Activated naive CD8-positive, alpha-beta T cell treated with anti-CD3 and anti-CD28 coated beads, Interleukin-2, amount 10 ng/mL, durations not matched to agents 7 days and 5 days (primary cell): Measurements from ENCODE around the gene CCDC200. TPM values are rescaled to one million over a fixed set of nuclear protein-coding genes. Genes with fewer than 3 reads are reported as not detected.
A peak's percentile ranks its signal among the peaks of the same experiment; 100 is the strongest.
"Not testable (repeated sequence)": the region's sequence is repeated elsewhere in the genome, so short reads cannot be mapped to it uniquely, and the experiment has no call there.

Source experiments
- ATAC-seq: fragments of 150-1000 bp; cut with Tn5 transposase; one replicate; pipeline ENCODE4 v1.10.0; 2021; ENCODE audit warnings: low read depth, moderate library complexity
- POLR2A ChIA-PET: fragments of 350-600 bp; sonication (Branson Sonifier 250); formaldehyde crosslinking; loops from one replicate; lab custom pipeline; 2021; ENCODE audit warnings: antibody characterized with exemption; lab: Charles Lee
- DNase-seq: peaks from one replicate; pipeline ENCODE4 v3.0.0; 2021
- H3K27ac Mint-ChIP-seq: one replicate; pipeline ENCODE4 v1.8.0; 2022; ENCODE audit warnings: mild to moderate bottlenecking, mixed read lengths
- H3K27me3 Mint-ChIP-seq: one replicate; pipeline ENCODE4 v1.8.0; 2022; ENCODE audit warnings: mild to moderate bottlenecking, moderate library complexity, mixed read lengths
- H3K36me3 Mint-ChIP-seq: one replicate; pipeline ENCODE4 v1.8.0; 2021; ENCODE audit warnings: mild to moderate bottlenecking, mixed read lengths
- H3K4me1 Mint-ChIP-seq: one replicate; pipeline ENCODE4 v1.8.0; 2021; ENCODE audit warnings: mixed read lengths
- H3K4me3 Mint-ChIP-seq: one replicate; pipeline ENCODE4 v1.8.0; 2022; ENCODE audit warnings: mild to moderate bottlenecking, moderate library complexity, mixed read lengths
- H3K9me3 Mint-ChIP-seq: one replicate; pipeline ENCODE4 v1.8.0; 2021; ENCODE audit warnings: mixed read lengths
- total RNA-seq, 2 experiments: library from RNA; stranded (reverse); gene quantifications; one replicate each; pipeline ENCODE4 v1.2.3, GENCODE V29; 2021

Gene CCDC200
- under 1 TPM in 1 of 2 experiments, not detected in 1; 0.45 TPM for total RNA-seq

DNA sequence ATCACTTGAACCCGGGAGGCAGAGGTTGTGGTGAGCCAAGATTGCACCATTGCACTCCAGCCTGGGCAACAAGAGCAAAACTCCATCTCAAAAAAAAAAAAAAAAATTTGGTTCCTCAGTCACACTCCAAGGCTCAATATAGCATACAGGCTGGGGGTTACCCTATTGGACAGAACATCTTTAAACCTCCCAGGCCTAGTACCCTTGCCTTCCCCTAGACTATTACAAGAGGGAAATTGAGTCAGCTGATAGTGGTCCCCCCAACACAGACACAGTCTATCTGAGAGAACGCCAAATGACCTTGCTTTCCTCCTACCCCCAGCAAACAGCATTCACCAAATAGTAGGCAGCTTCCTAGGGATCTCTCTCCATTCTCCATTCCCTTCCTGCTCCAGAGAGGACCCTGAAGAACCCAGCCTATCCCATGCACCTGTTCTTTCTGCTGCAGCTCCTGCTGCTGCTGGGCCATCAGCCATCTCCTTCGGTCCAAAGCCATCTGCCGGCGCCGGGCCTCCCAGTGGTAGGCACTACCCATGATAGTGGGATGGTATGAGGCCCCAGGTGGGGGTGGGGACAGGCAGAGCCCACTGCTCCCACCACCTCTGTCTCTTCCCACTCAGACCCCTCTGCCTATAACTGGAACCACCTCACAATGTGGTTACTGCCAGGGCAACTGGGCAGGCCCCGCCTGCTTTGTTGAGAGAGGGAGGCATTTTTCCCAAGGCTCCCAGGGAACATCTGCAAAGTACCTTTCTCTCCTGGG lies at the start of gene CCDC200:
Gene CCDC200, minus strand, starts transcription at position 604 of the 763 bp plus-strand sequence. Its CDS starts 69 bp downstream, at position 535.
- ATAC-seq, POLR2A ChIA-PET, H3K36me3 Mint-ChIP-seq, H3K4me3 Mint-ChIP-seq, H3K9me3 Mint-ChIP-seq, H3K4me1 Mint-ChIP-seq, H3K27ac Mint-ChIP-seq, DNase-seq, H3K27me3 Mint-ChIP-seq: not testable (repeated sequence)

GRCh38 chr17:43272914-43273313 lies 44.5 kb upstream of the CCDC200 start:
- POLR2A ChIA-PET, result not testable (repeated sequence)

DNA sequence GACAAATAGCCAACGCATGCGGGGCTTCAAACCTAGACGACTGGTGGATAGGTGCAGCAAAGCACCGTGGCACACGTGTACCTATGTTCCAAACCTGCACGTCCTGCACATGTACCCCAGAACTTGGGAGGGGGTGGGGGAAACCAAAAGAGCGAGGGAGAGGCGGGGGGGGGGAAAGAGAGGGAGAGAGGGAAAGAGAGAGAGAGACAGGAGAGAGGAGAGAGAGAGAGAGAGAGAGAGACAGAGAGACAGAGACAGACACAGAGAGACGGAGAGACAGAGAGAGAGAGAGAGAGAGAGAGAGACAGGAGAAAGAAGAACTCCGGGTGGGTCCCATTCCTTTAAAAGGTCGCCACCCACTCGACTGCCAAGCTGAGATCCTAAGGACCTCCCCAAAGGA lies 44.1 kb upstream of the CCDC200 start:
- POLR2A ChIA-PET, H3K36me3 Mint-ChIP-seq, DNase-seq, H3K9me3 Mint-ChIP-seq, H3K27me3 Mint-ChIP-seq, ATAC-seq, H3K4me1 Mint-ChIP-seq: not testable (repeated sequence)
- Mint-ChIP-seq H3K27ac (peak overlapping the region; percentile 60), H3K4me3 (peak overlapping the region; percentile 13)

More at GRCh38 chr17:43272914-43273313, 44.5 kb upstream of the CCDC200 start:
- H3K4me1 Mint-ChIP-seq, H3K27me3 Mint-ChIP-seq, H3K36me3 Mint-ChIP-seq, H3K9me3 Mint-ChIP-seq, H3K27ac Mint-ChIP-seq, H3K4me3 Mint-ChIP-seq, DNase-seq: not testable (repeated sequence)
- ATAC-seq, result peak; percentile 39

DNA sequence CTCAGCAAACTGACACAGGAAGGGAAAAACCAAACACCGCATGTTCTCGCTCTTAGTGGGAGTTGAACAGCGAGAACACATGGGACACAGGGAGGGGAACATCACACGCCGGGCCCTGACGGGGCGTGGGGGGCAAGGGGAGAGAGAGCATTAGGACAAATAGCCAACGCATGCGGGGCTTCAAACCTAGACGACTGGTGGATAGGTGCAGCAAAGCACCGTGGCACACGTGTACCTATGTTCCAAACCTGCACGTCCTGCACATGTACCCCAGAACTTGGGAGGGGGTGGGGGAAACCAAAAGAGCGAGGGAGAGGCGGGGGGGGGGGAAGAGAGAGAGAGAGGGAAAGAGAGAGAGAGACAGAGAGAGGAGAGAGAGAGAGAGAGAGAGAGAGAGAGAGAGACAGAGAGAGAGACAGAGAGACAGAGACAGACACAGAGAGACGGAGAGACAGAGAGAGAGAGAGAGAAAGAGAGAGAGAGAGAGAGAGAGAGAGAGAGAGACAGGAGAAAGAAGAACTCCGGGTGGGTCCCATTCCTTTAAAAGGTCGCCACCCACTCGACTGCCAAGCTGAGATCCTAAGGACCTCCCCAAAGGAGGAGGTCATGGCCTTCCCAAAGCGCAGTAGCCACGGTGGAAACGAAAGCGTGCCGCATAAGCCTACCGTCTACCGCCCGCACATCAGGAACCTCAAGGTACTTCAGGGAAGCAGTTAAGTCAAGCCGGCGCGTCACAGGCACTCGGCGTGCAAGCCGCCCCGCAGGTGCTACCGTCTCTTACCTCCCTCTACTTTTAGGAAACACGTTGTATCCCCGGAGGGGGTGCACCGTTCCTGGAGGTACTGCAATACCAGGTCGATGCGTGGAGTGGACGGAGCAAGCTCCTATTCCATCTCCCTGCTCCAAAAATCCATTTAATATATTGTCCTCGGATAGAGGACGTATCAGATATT lies 42.4 kb upstream of the CCDC200 start:
- H3K9me3 Mint-ChIP-seq, H3K4me3 Mint-ChIP-seq, H3K36me3 Mint-ChIP-seq, DNase-seq, H3K27me3 Mint-ChIP-seq, H3K27ac Mint-ChIP-seq, POLR2A ChIA-PET, H3K4me1 Mint-ChIP-seq: not testable (repeated sequence)
- peak; percentile 39 for ATAC-seq

GRCh38 chr17:43246456-43246855 lies 18.0 kb upstream of the CCDC200 start:
- ATAC-seq, result not testable (repeated sequence)
- peak; percentile 81 for DNase-seq

GRCh38 chr17:43240596-43241352 lies 12.4 kb upstream of the CCDC200 start:
- H3K9me3 Mint-ChIP-seq, H3K36me3 Mint-ChIP-seq, H3K4me1 Mint-ChIP-seq, DNase-seq, POLR2A ChIA-PET, H3K4me3 Mint-ChIP-seq, H3K27me3 Mint-ChIP-seq, H3K27ac Mint-ChIP-seq: not testable (repeated sequence)
- ATAC-seq, result peak; percentile 45

More at GRCh38 chr17:43246456-43246855, 18.0 kb upstream of the CCDC200 start:
- H3K9me3 Mint-ChIP-seq, H3K36me3 Mint-ChIP-seq, H3K4me3 Mint-ChIP-seq, H3K27ac Mint-ChIP-seq, POLR2A ChIA-PET, H3K27me3 Mint-ChIP-seq, H3K4me1 Mint-ChIP-seq: not testable (repeated sequence)

- POLR2A ChIA-PET, H3K27me3 Mint-ChIP-seq, H3K9me3 Mint-ChIP-seq, H3K4me3 Mint-ChIP-seq, H3K27ac Mint-ChIP-seq, DNase-seq, H3K4me1 Mint-ChIP-seq, H3K36me3 Mint-ChIP-seq: not testable (repeated sequence)
- peak; percentile 39 for ATAC-seq
Observed at GRCh38 chr17:43239597-43239996, 11.2 kb upstream of the CCDC200 start.

DNA sequence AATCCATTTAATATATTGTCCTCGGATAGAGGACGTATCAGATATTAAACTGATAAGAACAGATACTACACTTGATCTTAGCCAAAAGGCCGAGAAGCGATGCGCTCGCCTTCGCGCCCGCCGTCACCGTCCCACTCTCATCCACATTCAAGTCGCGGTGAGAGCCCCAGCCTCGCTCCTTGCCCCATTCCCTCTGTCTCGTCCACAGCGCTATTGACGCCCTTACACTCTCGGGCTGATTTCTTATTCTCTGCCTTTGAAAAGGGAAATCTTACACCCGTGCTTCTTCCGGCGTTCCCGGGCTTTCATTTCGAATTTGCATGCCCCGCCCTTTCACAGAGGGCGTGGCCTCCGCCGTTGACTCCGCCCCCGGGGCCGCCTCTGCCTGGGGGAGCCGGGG lies 5.5 kb upstream of the CCDC200 start, which contains the start of gene RNU2-1:
Gene RNU2-1, minus strand, starts transcription at position 101 of the 400 bp plus-strand sequence.
- H3K4me3 Mint-ChIP-seq, ATAC-seq, H3K36me3 Mint-ChIP-seq, H3K4me1 Mint-ChIP-seq, H3K27ac Mint-ChIP-seq, H3K27me3 Mint-ChIP-seq, POLR2A ChIA-PET, H3K9me3 Mint-ChIP-seq, DNase-seq: not testable (repeated sequence)

DNA sequence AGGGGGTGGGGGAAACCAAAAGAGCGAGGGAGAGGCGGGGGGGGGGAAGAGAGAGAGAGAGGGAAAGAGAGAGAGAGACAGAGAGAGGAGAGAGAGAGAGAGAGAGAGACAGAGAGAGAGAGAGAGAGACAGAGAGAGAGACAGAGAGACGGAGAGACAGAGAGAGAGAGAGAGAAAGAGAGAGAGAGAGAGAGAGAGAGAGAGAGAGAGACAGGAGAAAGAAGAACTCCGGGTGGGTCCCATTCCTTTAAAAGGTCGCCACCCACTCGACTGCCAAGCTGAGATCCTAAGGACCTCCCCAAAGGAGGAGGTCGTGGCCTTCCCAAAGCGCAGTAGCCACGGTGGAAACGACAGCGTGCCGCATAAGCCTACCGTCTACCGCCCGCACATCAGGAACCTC lies 4.8 kb upstream of the CCDC200 start:
- H3K9me3 Mint-ChIP-seq, H3K27ac Mint-ChIP-seq, H3K4me1 Mint-ChIP-seq, POLR2A ChIA-PET, H3K27me3 Mint-ChIP-seq, ATAC-seq, H3K4me3 Mint-ChIP-seq, H3K36me3 Mint-ChIP-seq, DNase-seq: not testable (repeated sequence)

DNA sequence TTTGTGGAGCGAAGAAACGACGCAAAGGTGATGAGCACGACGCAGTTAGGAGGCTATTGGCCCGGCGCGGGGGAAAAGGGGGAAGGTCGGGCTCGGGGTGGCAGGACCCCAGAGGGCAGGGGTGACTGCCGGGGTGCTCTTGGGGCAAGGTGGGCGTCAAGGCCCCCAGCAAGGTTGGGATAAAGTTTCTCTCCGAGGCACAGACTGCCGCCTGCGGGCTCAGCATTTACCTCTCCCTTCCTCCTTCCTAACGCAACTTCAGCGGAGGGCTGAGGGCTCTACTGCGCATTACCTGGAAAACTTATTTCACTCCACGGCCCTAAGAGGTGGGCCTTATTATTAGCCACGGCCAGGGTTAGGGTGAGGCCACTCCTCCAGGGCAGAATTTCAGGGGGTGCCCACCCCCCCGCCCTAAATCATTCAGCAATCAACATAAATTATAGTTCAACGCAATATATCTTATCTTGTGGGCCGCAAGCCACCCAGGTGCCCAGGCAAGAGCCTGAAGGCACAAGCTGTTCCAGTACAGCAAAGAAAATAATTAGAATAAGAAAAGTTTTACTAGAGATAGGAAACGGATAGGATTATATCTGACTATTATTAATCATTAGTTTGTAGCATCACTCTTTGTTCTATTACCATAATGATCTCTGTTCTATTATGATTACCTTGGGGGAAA lies 3.7 kb upstream of the CCDC200 start:
- H3K36me3 Mint-ChIP-seq, H3K27me3 Mint-ChIP-seq, POLR2A ChIA-PET, H3K9me3 Mint-ChIP-seq, ATAC-seq, H3K4me1 Mint-ChIP-seq: not testable (repeated sequence)
- Mint-ChIP-seq H3K4me3 (peak overlapping the region; percentile 35), H3K27ac (peak overlapping the region; percentile 56)
- peak; percentile 59 for DNase-seq

- H3K4me3 Mint-ChIP-seq, result peak overlapping the region; percentile 35
- H3K4me1 Mint-ChIP-seq, DNase-seq, ATAC-seq, POLR2A ChIA-PET, H3K36me3 Mint-ChIP-seq, H3K27me3 Mint-ChIP-seq, H3K27ac Mint-ChIP-seq, H3K9me3 Mint-ChIP-seq: not testable (repeated sequence)
Observed at GRCh38 chr17:43231205-43232020, 3.0 kb upstream of the CCDC200 start.

- POLR2A ChIA-PET, result interaction anchor here (0.6 to 1.5 kb wide), 3 partner anchors 10 to 89 kb away, joined by 3 to 11 read pairs (median 3); no protein-coding TSS in a partner anchor
- no peaks in the 10 kb centered on the region for H3K9me3 Mint-ChIP-seq
- H3K27ac Mint-ChIP-seq, result no peak overlapping the region
- no peak overlapping the region for H3K4me3 Mint-ChIP-seq
- peaks cover 5% of the 10 kb centered on the region for H3K4me1 Mint-ChIP-seq
- H3K36me3 Mint-ChIP-seq, result peaks cover 5% of the 10 kb centered on the region
- ATAC-seq (no peak), DNase-seq (no peak)
- no peaks in the 10 kb centered on the region for H3K27me3 Mint-ChIP-seq
Observed at GRCh38 chr17:43226393-43226792, 2.0 kb downstream of the CCDC200 start.
